Measurements from ENCODE around the gene FHIP1A.

DNA sequence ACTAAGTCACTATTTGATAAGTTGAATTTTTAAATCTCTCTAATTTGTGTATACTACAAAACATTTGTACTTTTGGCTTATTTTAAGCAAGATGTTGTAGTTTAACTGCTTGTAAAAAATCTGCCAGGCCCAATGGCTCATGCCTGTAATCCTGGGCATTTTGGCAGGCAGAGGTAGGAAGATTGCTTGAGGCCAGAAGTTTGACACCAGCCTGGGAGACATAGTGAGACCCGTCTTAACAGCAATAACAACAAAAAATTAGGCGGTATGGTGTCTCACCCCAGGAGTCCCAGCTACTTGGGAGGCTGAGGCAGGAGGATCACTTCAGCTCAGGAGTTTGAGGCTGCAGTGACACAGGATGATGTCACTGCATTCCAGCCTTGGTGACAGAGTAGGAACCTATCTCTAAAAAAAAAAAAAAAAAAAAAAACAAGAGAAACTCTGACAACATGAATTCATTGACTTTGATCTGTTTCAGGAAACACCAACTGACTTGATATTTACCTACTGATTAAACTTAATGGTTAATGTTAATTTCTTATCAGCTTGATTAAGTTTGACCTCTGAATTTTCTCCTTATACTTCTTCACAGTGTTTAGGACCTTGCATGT is 8.9 kb downstream of the FHIP1A start:
- TF ChIP-seq SMARCA5 (IDR thresholded peaks at IDR 0.05) (no peak), ZFP1 (CRISPR knock-in tag; IDR thresholded peaks at IDR 0.05) (no peak), POLR2AphosphoS5 (IDR thresholded peaks at IDR 0.05; ENCODE audit: control insufficient read depth, insufficient read depth, low read depth, low read length) (no peak), RNF2 (IDR thresholded peaks at IDR 0.05) (no peak), ZNF184 (CRISPR knock-in tag; IDR thresholded peaks at IDR 0.05) (no peak), ATF7 (IDR thresholded peaks at IDR 0.05) (no peak), NRF1 (conservative IDR thresholded peaks at IDR 0.05 in 1 of 2, IDR thresholded peaks at IDR 0.05 in 1 of 2) (no peak)
- TF ChIP-seq, protein P1, sequence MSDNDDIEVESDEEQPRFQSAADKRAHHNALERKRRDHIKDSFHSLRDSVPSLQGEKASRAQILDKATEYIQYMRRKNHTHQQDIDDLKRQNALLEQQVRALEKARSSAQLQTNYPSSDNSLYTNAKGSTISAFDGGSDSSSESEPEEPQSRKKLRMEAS (CRISPR knock-in tag; IDR thresholded peaks at IDR 0.05), result no peak
